Activated CD8-positive, alpha-beta T cell treated with anti-CD3 and anti-CD28 coated beads for 36 hours (primary cell): ENCODE results near the gene NUDT8. TPM values are rescaled to one million over a fixed set of nuclear protein-coding genes. Genes with fewer than 3 reads are reported as not detected.

Source experiments
- ATAC-seq: fragments of 200-7000 bp; cut with Tn5 transposase; one replicate; pipeline ENCODE4 v1.10.0; 2021; ENCODE audit warnings: mild to moderate bottlenecking, moderate library complexity
- CTCF ChIA-PET: fragments of 350-600 bp; sonication (Branson Sonifier 250); formaldehyde crosslinking; loops from one replicate; lab custom pipeline; 2021; ENCODE audit warnings: antibody characterized with exemption; lab: Charles Lee
- POLR2A ChIA-PET: fragments of 350-600 bp; sonication (Branson Sonifier 250); formaldehyde crosslinking; loops from one replicate; lab custom pipeline; 2021; ENCODE audit warnings: antibody characterized with exemption; lab: Charles Lee
- DNase-seq: peaks from one replicate; pipeline ENCODE4 v3.0.0-alpha.2; 2020
- H3K27ac Mint-ChIP-seq: one replicate; pipeline ENCODE4 v1.8.0; 2021; ENCODE audit warnings: mild to moderate bottlenecking, mixed read lengths
- H3K27me3 Mint-ChIP-seq: one replicate; pipeline ENCODE4 v1.8.0; 2021; ENCODE audit warnings: mixed read lengths
- H3K36me3 Mint-ChIP-seq: one replicate; pipeline ENCODE4 v1.8.0; 2021; ENCODE audit warnings: low read depth, mixed read lengths
- H3K4me1 Mint-ChIP-seq: one replicate; pipeline ENCODE4 v1.8.0; 2021; ENCODE audit warnings: low read depth, mixed read lengths
- H3K4me3 Mint-ChIP-seq: one replicate; pipeline ENCODE4 v1.8.0; 2021; ENCODE audit warnings: mild to moderate bottlenecking, moderate library complexity, mixed read lengths
- H3K9me3 Mint-ChIP-seq: one replicate; pipeline ENCODE4 v1.8.0; 2021; ENCODE audit warnings: mixed read lengths
- CTCF ChIP-seq: fragments of 200-600 bp; IDR thresholded peaks from one replicate; pipeline ENCODE4 v1.8.0; 2022; ENCODE audit warnings: antibody characterized with exemption, mild to moderate bottlenecking
- intact Hi-C: fragments of 100-400 bp; cut with micrococcal nuclease; formaldehyde crosslinking; loops from one replicate; pipeline ENCODE4 v1.10.0; 2022
- total RNA-seq, 2 experiments: library from RNA; stranded (reverse); gene quantifications; one replicate each; pipeline ENCODE4 v1.2.3, GENCODE V29; 2021

NUDT8 gene
- total RNA-seq, 2 experiments from 2014 or later = 35.5 to 39.5 TPM

- intact Hi-C loops = no loop called here
- no peak overlapping the region for H3K4me3 Mint-ChIP-seq
- no peak for TF ChIP-seq CTCF
- peaks cover 2% of the 10 kb centered on the region for H3K9me3 Mint-ChIP-seq
- peaks cover 51% of the 10 kb centered on the region for H3K4me1 Mint-ChIP-seq
- CTCF ChIA-PET = interaction anchor here (0.7 to 11.8 kb wide), 9 partner anchors 8 to 296 kb away, joined by 3 to 127 read pairs (median 6); partner anchors contain the start of genes NUDT8, POLD4 and TBX10
- H3K27me3 Mint-ChIP-seq = no peaks in the 10 kb centered on the region
- peak overlapping the region; percentile 94 for H3K27ac Mint-ChIP-seq
- POLR2A ChIA-PET = interaction anchor here (1.0 to 3.1 kb wide), 3 partner anchors 14 to 33 kb away, joined by 3 to 18 read pairs (median 3); partner anchors contain the start of gene NUDT8
- H3K36me3 Mint-ChIP-seq = no peaks in the 10 kb centered on the region
- DNase-seq (peak; percentile 29), ATAC-seq (no peak)
Observed at GRCh38 chr11:67648796-67649613, 19.3 kb upstream of the NUDT8 start.

- H3K27me3 Mint-ChIP-seq = no peaks in the 10 kb centered on the region
- DNase-seq (peak; percentile 81), ATAC-seq (peak; percentile 86)
- intact Hi-C loops = no loop called here
- TF ChIP-seq CTCF = peak; percentile 69
- ChIA-PET POLR2A (interaction anchor here (0.7 to 3.1 kb wide), 6 partner anchors 11 to 34 kb away, joined by 3 to 18 read pairs (median 3); partner anchors contain the start of gene NUDT8), CTCF (interaction anchor here (0.8 to 11.8 kb wide), 9 partner anchors 9 to 295 kb away, joined by 3 to 127 read pairs (median 6); partner anchors contain the start of genes NUDT8, POLD4 and TBX10)
- no peaks in the 10 kb centered on the region for H3K36me3 Mint-ChIP-seq
- peaks cover 51% of the 10 kb centered on the region for H3K4me1 Mint-ChIP-seq
- H3K27ac Mint-ChIP-seq = no peak overlapping the region
- peaks cover 2% of the 10 kb centered on the region for H3K9me3 Mint-ChIP-seq
- no peak overlapping the region for H3K4me3 Mint-ChIP-seq
Observed at GRCh38 chr11:67648140-67648795, 18.5 kb upstream of the NUDT8 start.

- no peak overlapping the region for H3K27ac Mint-ChIP-seq
- H3K4me3 Mint-ChIP-seq = no peak overlapping the region
- no peak for DNase-seq
- intact Hi-C loops = no loop called here
- H3K4me1 Mint-ChIP-seq = peaks cover 51% of the 10 kb centered on the region
- H3K36me3 Mint-ChIP-seq = no peaks in the 10 kb centered on the region
- H3K9me3 Mint-ChIP-seq = peaks cover 2% of the 10 kb centered on the region
- no peak for TF ChIP-seq CTCF
- ATAC-seq = no peak
- POLR2A ChIA-PET = interaction anchor here (0.7 to 1.6 kb wide), 4 partner anchors 12 to 33 kb away, joined by 3 to 5 read pairs (median 3); no protein-coding TSS in a partner anchor
- CTCF ChIA-PET = interaction anchor here (0.7 to 11.8 kb wide), 5 partner anchors 12 to 247 kb away, joined by 3 to 127 read pairs (median 6); partner anchors contain the start of gene NUDT8
- no peaks in the 10 kb centered on the region for H3K27me3 Mint-ChIP-seq
Observed at GRCh38 chr11:67647471-67647870, 17.7 kb upstream of the NUDT8 start.

GRCh38 chr11:67646535-67647336 lies 17.0 kb upstream of the NUDT8 start:
- peak; percentile 73 for DNase-seq
- H3K9me3 Mint-ChIP-seq = peaks cover 2% of the 10 kb centered on the region
- H3K27me3 Mint-ChIP-seq = no peaks in the 10 kb centered on the region
- peak; percentile 28 for ATAC-seq
- no peak for TF ChIP-seq CTCF
- POLR2A ChIA-PET = interaction anchor here (1.1 to 1.6 kb wide), 4 partner anchors 12 to 17 kb away, joined by 3 to 6 read pairs (median 4); partner anchors contain the start of gene NUDT8
- peak overlapping the region; percentile 3 for H3K4me3 Mint-ChIP-seq
- intact Hi-C loops = no loop called here
- CTCF ChIA-PET = interaction anchor here (0.7 to 11.8 kb wide), 7 partner anchors 9 to 246 kb away, joined by 3 to 127 read pairs (median 4); partner anchors contain the start of gene NUDT8
- H3K4me1 Mint-ChIP-seq = peaks cover 51% of the 10 kb centered on the region
- peak overlapping the region; percentile 62 for H3K27ac Mint-ChIP-seq
- H3K36me3 Mint-ChIP-seq = no peaks in the 10 kb centered on the region
